Fibroblast of skin of right biceps (primary cell): ENCODE results near the gene NINJ2.

ENCODE experiments used
- DNase-seq: peaks from one replicate; pipeline ENCODE4 v3.0.0-alpha.2; 2013

Gene NINJ2

GRCh38 chr12:546265-546919 is 116.9 kb downstream of the NINJ2 start:
- DNase-seq = no peak

- no peak for DNase-seq
These were observed 117.4 kb downstream of the NINJ2 start for GRCh38 chr12:545835-546234.

DNA sequence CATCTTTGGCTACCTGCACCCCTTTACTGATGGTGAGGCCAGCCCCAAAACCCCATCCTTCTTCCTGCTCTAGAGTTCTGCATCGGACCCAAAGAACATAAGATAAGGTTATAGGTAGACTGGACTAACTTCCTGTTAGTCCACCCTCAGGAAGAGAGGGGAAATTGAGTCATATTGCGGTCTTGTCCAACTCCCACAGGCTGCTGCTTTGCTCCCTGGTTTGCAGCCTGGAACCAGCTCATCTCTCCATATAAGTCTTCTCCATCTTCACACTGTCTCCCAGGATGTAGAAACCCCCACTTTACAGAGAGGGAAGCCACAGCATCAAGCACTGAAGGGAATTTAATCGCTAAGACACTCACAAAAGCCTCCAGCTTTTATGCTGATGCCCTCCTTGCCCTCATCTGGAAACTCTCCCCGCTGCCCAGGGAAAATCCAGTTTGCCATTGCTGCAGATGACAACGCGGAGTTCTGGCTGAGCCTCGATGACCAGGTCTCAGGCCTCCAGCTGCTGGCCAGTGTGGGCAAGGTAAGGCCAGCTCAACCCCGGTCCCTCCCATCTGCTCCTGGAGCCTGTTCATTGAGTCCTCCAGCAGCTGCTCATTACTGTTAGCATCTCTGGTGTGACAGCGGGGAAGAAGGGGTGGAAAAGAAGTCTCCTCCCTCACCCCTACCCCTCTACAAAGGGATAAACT is 118.2 kb downstream of the NINJ2 start:
- no peak for DNase-seq

DNA sequence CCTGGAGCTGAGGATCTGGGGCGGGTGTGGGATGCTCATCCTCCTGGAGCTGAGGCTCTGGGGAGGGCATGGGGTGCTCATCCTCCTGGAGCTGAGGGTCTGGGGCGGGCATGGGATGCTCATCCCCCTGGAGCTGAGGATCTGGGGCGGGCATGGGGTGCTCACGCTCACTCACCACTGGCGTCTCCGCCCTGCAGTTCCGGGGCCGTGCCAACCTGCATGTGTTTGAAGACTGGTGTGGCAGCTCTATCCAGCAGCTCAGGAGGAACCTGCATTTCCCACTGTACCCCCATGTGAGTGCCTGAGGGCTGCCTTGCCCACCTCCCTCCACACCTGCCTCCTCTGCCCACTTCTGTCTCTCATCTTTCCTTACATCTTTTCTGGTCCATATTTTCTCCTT is 119.1 kb downstream of the NINJ2 start:
- DNase-seq = no peak

GRCh38 chr12:543114-543451 is 120.2 kb downstream of the NINJ2 start:
- no peak for DNase-seq

- no peak for DNase-seq
These were observed 120.7 kb downstream of the NINJ2 start for GRCh38 chr12:542395-543113.

DNA sequence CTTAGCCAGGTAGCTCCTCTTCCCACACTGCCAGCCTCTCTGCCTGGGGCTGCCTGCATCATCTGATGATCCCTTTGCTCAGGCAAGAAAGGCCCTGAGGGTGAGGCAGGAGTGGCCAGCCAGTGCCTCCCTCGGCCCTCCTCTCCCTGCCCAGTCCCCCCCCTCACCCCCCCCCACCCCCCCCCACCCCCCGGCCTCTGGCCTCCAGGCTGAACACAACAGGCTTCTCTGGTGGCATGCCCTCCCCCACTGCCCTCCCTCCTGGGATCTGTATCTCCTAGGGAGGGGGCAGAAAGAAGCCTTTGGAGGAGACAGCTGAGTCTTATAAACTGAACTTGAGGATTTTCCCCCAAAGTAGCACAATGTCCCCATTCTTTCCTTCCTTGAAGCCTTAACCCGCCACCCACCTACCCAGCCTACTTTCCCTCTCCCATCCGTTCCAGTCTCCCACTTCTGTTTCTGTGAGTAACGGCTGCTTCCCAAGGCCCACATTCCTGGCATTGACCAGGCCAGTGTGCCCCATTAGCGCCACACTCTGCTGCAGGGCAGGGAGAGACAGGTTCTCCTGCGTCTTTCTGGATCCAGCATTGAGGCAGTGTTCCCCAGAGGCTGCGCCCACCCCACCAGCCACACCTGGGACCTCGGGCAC is 121.4 kb downstream of the NINJ2 start:
- no peak for DNase-seq

- no peak for DNase-seq
These were observed 123.5 kb downstream of the NINJ2 start for GRCh38 chr12:539540-540310.

DNA sequence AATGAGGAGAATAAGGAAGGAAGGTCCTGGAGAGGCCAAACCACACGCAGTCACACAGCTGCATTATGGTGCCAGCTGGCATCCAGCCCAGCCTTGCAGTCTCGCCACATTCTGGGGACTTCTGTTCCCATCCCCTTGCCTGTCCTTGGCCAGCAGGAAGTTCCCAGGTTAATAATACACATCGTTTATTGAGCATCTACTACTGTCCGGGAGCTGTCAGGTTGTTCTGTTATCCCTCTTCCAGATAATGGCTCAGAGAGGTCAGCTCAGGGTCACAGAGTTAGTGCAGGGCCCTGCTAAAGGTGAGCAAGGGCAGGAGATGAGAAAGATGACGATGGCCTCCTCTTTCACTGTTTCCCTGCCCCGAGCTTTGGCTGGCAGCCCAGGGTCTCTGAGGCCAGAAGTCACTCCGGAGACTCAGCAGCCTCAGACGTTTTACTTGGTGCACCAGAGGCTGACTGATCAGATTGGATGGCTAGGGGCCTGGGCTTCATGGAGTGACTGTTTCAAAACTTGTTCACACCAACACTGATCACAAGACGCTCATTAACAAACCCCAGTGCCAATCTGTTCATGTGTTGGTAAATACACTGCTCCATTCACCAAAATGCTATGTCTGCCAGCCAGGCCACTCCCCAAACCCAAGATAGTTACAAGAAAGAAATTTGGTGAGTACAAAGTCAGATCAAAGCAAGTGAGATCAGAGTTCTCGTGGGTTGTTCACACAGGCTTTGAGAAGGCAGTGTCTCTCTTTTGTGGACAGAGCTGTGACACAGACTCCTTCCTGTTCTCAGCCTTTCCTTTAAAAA is 124.3 kb downstream of the NINJ2 start:
- peak; percentile 78 for DNase-seq

- no peak for DNase-seq
These were observed 125.5 kb downstream of the NINJ2 start for GRCh38 chr12:537772-538171.

- DNase-seq = no peak
These were observed 126.4 kb downstream of the NINJ2 start for GRCh38 chr12:536751-537245.

GRCh38 chr12:535396-535795 is 127.8 kb downstream of the NINJ2 start:
- DNase-seq = no peak

GRCh38 chr12:534216-534615 is 129.0 kb downstream of the NINJ2 start:
- DNase-seq = no peak

DNA sequence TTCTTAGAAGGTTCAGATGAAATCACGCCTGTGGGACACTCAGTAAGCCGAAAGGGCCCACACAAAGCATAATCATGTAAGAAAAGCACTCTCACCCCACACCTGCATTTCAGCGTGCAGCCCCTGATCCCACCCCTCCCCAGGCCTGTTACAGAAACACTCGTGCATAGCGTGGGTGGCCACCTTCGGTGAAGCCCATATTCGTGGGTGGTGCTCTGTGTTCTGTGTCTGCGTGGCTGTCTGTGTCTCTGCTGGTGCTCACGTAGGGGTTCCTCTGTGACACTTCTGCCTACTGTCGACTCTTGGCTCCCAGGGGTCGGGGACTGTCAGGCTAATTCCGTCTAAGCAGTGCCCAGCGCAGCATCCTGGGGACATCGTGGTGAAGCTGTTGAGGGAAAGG is 129.5 kb downstream of the NINJ2 start:
- no peak for DNase-seq

GRCh38 chr12:532908-533565 is 130.2 kb downstream of the NINJ2 start:
- DNase-seq = peak; percentile 90

- peak; percentile 60 for DNase-seq
These were observed 131.2 kb downstream of the NINJ2 start for GRCh38 chr12:531951-532585.

GRCh38 chr12:530821-531220 is 132.4 kb downstream of the NINJ2 start:
- no peak for DNase-seq

DNA sequence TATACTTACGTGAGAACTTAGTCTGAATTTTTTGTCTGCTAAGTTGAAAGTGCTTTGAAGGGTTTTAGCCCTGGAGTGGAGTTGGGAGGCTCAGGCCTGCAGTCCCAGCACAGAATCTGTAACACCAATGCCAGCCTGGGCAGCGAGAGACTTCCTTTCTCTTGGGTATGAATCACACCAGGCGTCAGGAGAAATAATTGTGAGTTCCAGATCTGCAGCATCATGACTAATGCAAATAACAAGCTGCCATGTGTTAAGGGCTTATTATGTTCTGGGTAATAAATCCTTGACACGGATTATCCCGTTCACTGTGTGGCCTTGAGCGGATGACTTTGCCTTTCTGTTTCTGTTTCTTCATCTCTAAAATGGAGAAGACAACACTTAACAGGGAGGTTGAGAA is 132.9 kb downstream of the NINJ2 start:
- DNase-seq = peak; percentile 74

GRCh38 chr12:527729-528128 is 135.5 kb downstream of the NINJ2 start:
- DNase-seq = no peak

- no peak for DNase-seq
These were observed 136.0 kb downstream of the NINJ2 start for GRCh38 chr12:527241-527640.

DNA sequence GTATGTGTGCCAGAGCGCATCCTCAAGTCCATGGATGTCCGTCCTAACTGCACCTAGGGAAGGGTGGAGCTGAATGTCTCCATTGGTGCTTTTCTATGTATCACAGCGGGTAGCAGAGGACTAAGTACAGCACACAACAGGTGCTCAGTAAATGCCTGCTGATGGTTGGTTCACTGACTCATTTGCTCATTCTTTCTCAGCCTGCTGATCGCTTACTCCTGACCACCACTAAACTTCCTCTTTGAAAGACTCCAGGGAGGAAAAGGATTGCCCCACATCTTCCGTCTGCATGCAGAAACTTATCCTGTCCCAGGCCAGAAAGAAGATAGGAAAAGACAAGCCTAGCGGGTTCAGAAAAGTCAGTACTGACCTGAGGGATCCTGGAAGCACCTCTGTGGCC is 137.2 kb downstream of the NINJ2 start:
- DNase-seq = no peak
